PC-3 (cell line): ENCODE measurements around the gene ABHD1.

Source experiments
- EZH2 ChIP-seq: fragments of 300-600 bp; sonication (generic); IDR thresholded peaks from one replicate; pipeline ENCODE4 v1.6.1; 2017; ENCODE audit warnings: antibody characterized with exemption, mild to moderate bottlenecking, low read length; ENCODE audit not compliant: unreplicated experiment
- EZH2phosphoT487 ChIP-seq: fragments of 300-600 bp; sonication (generic); IDR thresholded peaks from 2 replicates; pipeline ENCODE4 v1.6.1; 2018; ENCODE audit warnings: mild to moderate bottlenecking, antibody characterized with exemption, low read length, borderline replicate concordance
- TF ChIP-seq, protein P1 (sequence below): fragments of 300-600 bp; sonication (generic); conservative IDR thresholded peaks from 2 replicates; pipeline ENCODE4 v1.5.1; 2017; ENCODE audit warnings: antibody characterized with exemption, low read depth, mild to moderate bottlenecking, low read length

DNA sequence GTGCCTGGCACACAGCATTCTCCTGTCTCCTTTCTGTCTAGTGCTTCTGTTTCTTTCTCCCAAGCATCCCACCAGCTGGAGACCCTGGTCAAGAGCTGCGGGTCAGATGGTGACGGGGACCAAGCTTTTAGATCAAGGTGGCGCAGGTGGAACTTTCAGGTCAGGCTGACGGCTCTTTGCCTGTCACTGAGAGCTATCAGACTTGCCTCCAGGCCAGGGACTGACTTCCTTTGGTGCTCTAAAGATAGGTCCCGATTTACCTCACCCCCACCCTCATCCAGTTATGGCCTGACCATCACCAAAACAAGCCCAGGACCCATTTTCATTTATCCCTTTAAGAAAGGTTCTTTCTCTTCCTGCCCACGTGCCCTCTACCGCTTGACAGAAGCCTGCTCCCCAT is 46.4 kb upstream of the ABHD1 start:
- TF ChIP-seq, protein P1, sequence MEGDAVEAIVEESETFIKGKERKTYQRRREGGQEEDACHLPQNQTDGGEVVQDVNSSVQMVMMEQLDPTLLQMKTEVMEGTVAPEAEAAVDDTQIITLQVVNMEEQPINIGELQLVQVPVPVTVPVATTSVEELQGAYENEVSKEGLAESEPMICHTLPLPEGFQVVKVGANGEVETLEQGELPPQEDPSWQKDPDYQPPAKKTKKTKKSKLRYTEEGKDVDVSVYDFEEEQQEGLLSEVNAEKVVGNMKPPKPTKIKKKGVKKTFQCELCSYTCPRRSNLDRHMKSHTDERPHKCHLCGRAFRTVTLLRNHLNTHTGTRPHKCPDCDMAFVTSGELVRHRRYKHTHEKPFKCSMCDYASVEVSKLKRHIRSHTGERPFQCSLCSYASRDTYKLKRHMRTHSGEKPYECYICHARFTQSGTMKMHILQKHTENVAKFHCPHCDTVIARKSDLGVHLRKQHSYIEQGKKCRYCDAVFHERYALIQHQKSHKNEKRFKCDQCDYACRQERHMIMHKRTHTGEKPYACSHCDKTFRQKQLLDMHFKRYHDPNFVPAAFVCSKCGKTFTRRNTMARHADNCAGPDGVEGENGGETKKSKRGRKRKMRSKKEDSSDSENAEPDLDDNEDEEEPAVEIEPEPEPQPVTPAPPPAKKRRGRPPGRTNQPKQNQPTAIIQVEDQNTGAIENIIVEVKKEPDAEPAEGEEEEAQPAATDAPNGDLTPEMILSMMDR, result no peak
- no peak for TF ChIP-seq EZH2phosphoT487
- TF ChIP-seq EZH2, result no peak
